Adrenal gland (tissue), 12 donors: ENCODE measurements around the gene ANAPC2. TPM values are rescaled to one million over a fixed set of nuclear protein-coding genes. Genes with fewer than 3 reads are reported as not detected.
A peak's percentile ranks its signal among the peaks of the same experiment; 100 is the strongest.

Source experiments
- DNase-seq, 7 donors: peaks; one replicate each; pipeline ENCODE4 v3.0.0-alpha.2; 2019 to 2020
- H3K27ac ChIP-seq, 5 donors: fragments of 200-600 bp; sonication (generic) in 4 of 5; 1 replicate in 3 of 5; 2 replicates in 2 of 5; pipeline versions ENCODE4 v1.5.1 to v1.8.0; 2016 to 2020; ENCODE audit warnings: mild to moderate bottlenecking in 1 of 5
- H3K27me3 ChIP-seq: fragments of 200-600 bp; 2 replicates; pipeline ENCODE4 v1.8.0; 2021
- H3K36me3 ChIP-seq, 2 donors: fragments of 200-600 bp; replicated peaks in 1 of 2; 1 replicate in 1 of 2; 2 replicates in 1 of 2; pipeline versions ENCODE4 v1.5.1 to v1.8.0; 2018 to 2022
- H3K4me1 ChIP-seq, 2 donors: fragments of 200-600 bp; replicated peaks in 1 of 2; 1 replicate in 1 of 2; 2 replicates in 1 of 2; pipeline versions ENCODE4 v1.5.1 to v1.8.0; 2018 to 2021
- H3K4me3 ChIP-seq, 4 donors: fragments of 200-600 bp; sonication (generic) in 3 of 4; one replicate each; pipeline ENCODE4 v1.5.1; 2016 to 2018
- H3K9me3 ChIP-seq, 3 donors: fragments of 200-600 bp; sonication (generic) in 1 of 3; replicated peaks in 1 of 3; 1 replicate in 2 of 3; 2 replicates in 1 of 3; pipeline versions ENCODE4 v1.5.1 to v1.8.0; 2016 to 2021
- CTCF ChIP-seq, 6 experiments: fragments of 450-650 bp in 4 of 6; fragments of 200-600 bp in 2 of 6; sonication (generic) in 1 of 6; IDR thresholded peaks; 1 replicate in 5 of 6; 2 replicates in 1 of 6; pipeline versions ENCODE4 v1.5.1 to v1.8.0; 2016 to 2021; ENCODE audit warnings: antibody characterized with exemption in 6 of 6, mild to moderate bottlenecking in 2 of 6, moderate library complexity in 1 of 6
- POLR2A ChIP-seq, 2 donors: fragments of 450-650 bp; IDR thresholded peaks; one replicate each; pipeline ENCODE4 v1.6.1; 2017; ENCODE audit warnings: antibody characterized with exemption in 2 of 2, mild to moderate bottlenecking in 2 of 2, moderate library complexity in 1 of 2
- WGBS, 4 donors: extraction: QIAGEN DNeasy Blood & Tissue Kit in 2 of 4; methylation state at CpG; one replicate each; pipeline versions ENCODE4 v1.1.5 to v1.1.7; 2013 to 2017; 5-methylcytosine and 5-hydroxymethylcytosine counted together
- intact Hi-C, 2 donors: fragments of 100-400 bp; cut with DNase I; formaldehyde crosslinking; loops; one replicate each; pipeline versions ENCODE4 v1.14.1 to v1.15.0; 2022 to 2023
- polyA plus RNA-seq, 3 donors: library from polyadenylated mRNA; stranded (reverse); fragments of 200-250 nt in 2 of 3; fragments of 350-450 nt in 1 of 3; fragmentation: Illumina TruSeq in 1 of 3; extraction: RNeasy Lipid Tissue Mini Kit (QIAGEN cat#74804) in 1 of 3; gene quantifications; one replicate each; pipeline ENCODE4 v1.2.3, GENCODE V29; 2013 to 2014
- total RNA-seq, 9 donors: library from RNA; depleted of rRNA in 4 of 9; stranded (reverse); fragments of >200 nt in 4 of 9; fragments of 120-200 nt in 1 of 9; fragmentation: NEBNext Ultra II Directional in 1 of 9; extraction: Animal tissue kit (Norgen Biotek cat#: 25700) in 1 of 9; gene quantifications; one replicate each; pipeline versions ENCODE4 v1.1.0 to v1.2.4, GENCODE V29; 2013 to 2023
- donor health status: healthy with polysubstance abuse.
- donor health status: Bipolar disorder and iron deficiency.
- donor health status: DM: yes; HTN: yes; CAD: no.
- donor health status: DM: no; HTN: no; CAD: no.
- donor health status: DM: no; HTN: no; CAD: no.
- donor health status: DM: yes; HTN: yes; CAD: no.

The ANAPC2 gene
- total and polyA plus RNA-seq, 12 donors, result 7.1 to 162 (median 32.0) TPM

GRCh38 chr9:137223078-137223970 is 35.0 kb upstream of the ANAPC2 start:
- H3K9me3 ChIP-seq, result no peaks in the 10 kb centered on the region
- H3K36me3 ChIP-seq, result no peaks in the 10 kb centered on the region
- H3K4me1 ChIP-seq, result peaks cover 21 to 33% of the 10 kb centered on the region in 2 donors
- peak; percentile 98 to 100 (median 99) for DNase-seq
- H3K27ac ChIP-seq, result peak overlapping the region; percentile 81 to 91 (median 84)
- H3K4me3 ChIP-seq, result peak overlapping the region; percentile 77 to 81 (median 79)
- TF ChIP-seq CTCF (IDR thresholded peaks at IDR 0.05) (no peak), POLR2A (IDR thresholded peaks at IDR 0.05) (peak; percentile 49 to 60)
- intact Hi-C loops, result no loop called here
- 1 to 7% (median 2%) methylated on average over 9 to 63 of the region's 63 CpGs for WGBS, 4 donors
- H3K27me3 ChIP-seq, result peaks cover 2% of the 10 kb centered on the region

DNA sequence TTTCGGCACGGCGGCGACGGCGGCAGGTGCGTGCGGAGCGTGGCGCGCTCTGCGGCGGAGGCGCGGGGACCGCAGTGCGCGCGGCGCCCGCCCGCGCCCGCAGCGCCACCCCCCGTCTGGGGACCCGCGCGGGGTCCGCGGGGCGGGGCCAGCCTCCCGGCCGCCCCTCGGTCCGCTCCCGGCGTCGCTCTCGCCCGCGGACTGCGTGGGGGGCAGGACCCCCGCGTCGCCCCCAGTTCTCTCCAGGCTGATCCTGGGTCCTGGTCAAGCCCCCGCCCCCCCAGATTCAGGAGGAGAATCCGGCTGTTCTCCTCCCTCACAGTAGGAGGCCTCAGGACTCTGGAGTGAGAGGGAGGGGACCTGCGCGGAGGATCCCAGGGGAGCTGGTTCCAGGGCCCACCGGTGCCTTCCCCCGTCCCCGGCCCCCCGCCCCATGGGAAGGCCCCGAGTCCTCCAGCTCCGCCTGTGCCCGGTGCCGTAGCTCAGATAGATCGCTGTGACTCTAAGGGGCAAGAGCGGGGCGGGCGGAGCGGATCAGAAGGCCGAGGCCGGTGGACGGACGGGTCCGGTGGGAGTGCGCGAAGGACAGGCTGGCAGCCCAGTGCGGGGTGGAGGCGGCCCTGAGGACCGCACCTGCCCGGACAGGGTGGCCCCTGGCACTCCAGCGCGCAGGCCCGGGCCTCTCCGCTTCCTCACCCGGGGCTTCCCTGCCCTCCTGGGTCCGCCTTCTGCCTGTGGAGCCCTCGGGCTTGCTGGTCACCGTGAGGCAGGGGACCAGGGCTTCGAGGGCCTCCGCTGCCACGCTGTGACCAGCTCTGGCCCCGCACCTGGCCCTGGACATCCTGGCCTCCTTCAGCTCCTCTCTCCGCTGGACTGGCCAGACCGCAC is 34.1 kb upstream of the ANAPC2 start, which contains the start of gene RNF208:
Gene RNF208, minus strand, starts transcription at position 51 of the 888 bp plus-strand sequence. CDS start 1,028 bp downstream, outside the sequence.
- DNase-seq, result peak in 2 of 7 donors; percentile 44 to 59
- TF ChIP-seq CTCF (IDR thresholded peaks at IDR 0.05) (no peak), POLR2A (IDR thresholded peaks at IDR 0.05) (no peak)
- WGBS, 4 donors, result 3 to 29% (median 10%) methylated on average over 3 to 78 of the region's 88 CpGs; no CpG with 5 or more reads in 1 of the 4 donors
- Histone ChIP-seq H3K4me1 (peaks cover 29 to 37% of the 10 kb centered on the region in 2 donors), H3K27ac (peak within 1 kb of the TSS; percentile 79 to 91 (median 82)), H3K9me3 (no peaks in the 10 kb centered on the region), H3K27me3 (no peaks in the 10 kb centered on the region), H3K36me3 (no peaks in the 10 kb centered on the region), H3K4me3 (peak within 1 kb of the TSS in 2 of 4 donors; percentile 77 to 78)
- intact Hi-C loops, result no loop called here

- peak overlapping the region in 2 of 4 donors; percentile 18 to 60 for H3K4me3 ChIP-seq
- H3K9me3 ChIP-seq, result no peaks in the 10 kb centered on the region
- H3K27ac ChIP-seq, result peak overlapping the region in 3 of 5 donors; percentile 23 to 91 (median 30)
- TF ChIP-seq POLR2A (IDR thresholded peaks at IDR 0.05), result no peak
- intact Hi-C loops, result no loop called here
- no peak for DNase-seq
- peaks cover 29 to 37% of the 10 kb centered on the region in 2 donors for H3K4me1 ChIP-seq
- WGBS, 4 donors, result 3 to 4% methylated on average over 48 to 61 of the region's 61 CpGs; no CpG with 5 or more reads in 2 of the 4 donors
- no peaks in the 10 kb centered on the region for H3K36me3 ChIP-seq
- H3K27me3 ChIP-seq, result no peaks in the 10 kb centered on the region
Observed at GRCh38 chr9:137221506-137222111, 33.2 kb upstream of the ANAPC2 start.

DNA sequence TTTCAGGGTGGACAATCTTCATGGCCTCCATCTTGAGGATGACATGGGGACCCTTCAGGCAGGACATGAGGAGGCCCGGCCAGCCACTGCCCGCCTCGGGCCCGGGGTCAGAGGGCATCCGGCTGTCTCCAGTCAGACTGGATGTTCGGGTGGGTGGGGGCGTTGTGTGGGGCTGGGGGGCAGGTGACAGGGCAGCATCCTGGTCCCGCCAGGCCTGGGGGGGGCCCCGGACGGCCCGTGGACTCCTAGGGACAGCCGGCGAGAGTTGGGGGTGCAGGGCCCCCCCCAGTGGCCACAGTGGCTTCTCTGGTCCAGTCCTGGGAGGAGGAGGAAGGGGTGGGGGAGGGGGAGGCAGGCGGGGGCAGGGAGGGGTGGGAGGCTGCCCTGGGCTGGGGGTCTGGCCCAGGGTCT is 32.7 kb upstream of the ANAPC2 start:
- no peak for DNase-seq
- Histone ChIP-seq H3K36me3 (no peaks in the 10 kb centered on the region), H3K4me3 (peak overlapping the region in 1 of 4 donors; percentile 60), H3K4me1 (peaks cover 29 to 37% of the 10 kb centered on the region in 2 donors), H3K27me3 (no peaks in the 10 kb centered on the region), H3K9me3 (no peaks in the 10 kb centered on the region), H3K27ac (peak overlapping the region in 1 of 5 donors; percentile 91)
- TF ChIP-seq CTCF (IDR thresholded peaks at IDR 0.05) (no peak), POLR2A (IDR thresholded peaks at IDR 0.05) (no peak)
- intact Hi-C loops, result no loop called here
- WGBS, 4 donors, result 70 to 80% (median 78%) methylated on average over 9 to 14 of the region's 14 CpGs; no CpG with 5 or more reads in 1 of the 4 donors
